Measurements from ENCODE around the gene MT1A. TPM values are rescaled to one million over a fixed set of nuclear protein-coding genes. Genes with fewer than 3 reads are reported as not detected.
A peak's percentile ranks its signal among the peaks of the same experiment; 100 is the strongest.

Gene MT1A
- total RNA-seq, 2 donors from 2014 or later: 30.0 TPM; not detected in 1

DNA sequence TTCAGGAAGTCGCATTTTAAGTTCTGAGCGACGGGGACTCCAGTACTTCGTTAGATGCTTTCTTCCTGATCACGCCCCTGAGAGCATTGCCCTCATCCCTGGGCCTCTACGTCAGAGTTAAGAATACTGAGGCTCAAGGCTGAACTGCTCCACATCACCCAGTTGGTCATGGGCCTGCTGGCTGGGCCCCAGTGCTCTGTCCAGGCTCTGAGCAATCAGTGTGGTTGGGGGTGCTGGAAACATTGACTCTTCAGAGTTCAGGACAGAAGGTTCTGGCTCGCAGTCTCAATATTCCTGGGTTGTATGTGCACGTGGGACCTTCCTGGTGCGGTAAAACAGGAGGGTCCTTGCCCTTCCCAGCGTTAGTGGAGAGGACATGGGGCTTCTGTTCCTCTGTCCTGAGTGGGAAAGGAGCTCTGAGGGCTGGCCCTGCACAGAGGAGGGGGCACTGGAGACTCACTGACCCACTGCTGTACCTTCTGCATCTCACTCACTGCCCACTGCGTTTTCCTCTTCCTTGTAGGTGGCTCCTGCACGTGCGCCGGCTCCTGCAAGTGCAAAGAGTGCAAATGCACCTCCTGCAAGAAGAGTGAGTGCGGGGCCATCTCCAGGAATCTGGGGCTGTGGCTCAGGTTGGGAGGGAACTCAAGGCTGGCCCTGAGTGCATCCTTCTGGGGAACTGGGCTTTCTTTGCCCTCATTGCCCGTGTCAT is 12.4 kb upstream of the MT1A start:
- no peaks in the 10 kb centered on the region for H3K9me3 ChIP-seq
- DNase-seq (ENCODE audit: low spot score): no peak

DNA sequence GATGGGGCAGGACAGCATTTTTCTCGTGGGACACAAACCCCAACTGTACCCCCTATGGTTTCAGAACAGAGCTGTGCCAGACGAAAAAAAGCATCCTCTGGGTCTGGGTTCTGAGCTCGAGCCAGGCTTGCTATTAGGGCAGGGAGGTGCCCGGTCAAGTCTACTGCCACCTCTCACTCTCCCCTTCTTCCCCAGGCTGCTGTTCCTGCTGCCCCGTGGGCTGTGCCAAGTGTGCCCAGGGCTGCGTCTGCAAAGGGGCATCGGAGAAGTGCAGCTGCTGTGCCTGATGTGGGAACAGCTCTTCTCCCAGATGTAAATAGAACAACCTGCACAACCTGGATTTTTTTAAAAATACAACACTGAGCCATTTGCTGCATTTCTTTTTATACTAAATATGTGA is 11.8 kb upstream of the MT1A start:
- peaks cover 0 to 36% of the 10 kb centered on the region in 2 donors for H3K4me1 ChIP-seq
- no peaks in the 10 kb centered on the region for H3K27me3 ChIP-seq
- no peak for DNase-seq (ENCODE audit: low spot score)
- H3K36me3 ChIP-seq: no peaks in the 10 kb centered on the region
- H3K9me3 ChIP-seq: no peaks in the 10 kb centered on the region
- peak overlapping the region; percentile 47 to 70 for H3K4me3 ChIP-seq
- H3K27ac ChIP-seq: peak overlapping the region; percentile 96
- TF ChIP-seq CTCF (IDR thresholded peaks at IDR 0.05): no peak

More for the DNA sequence above, 12.4 kb upstream of the MT1A start:
- Histone ChIP-seq H3K27me3 (no peaks in the 10 kb centered on the region), H3K4me3 (peak overlapping the region; percentile 47 to 70), H3K27ac (peak overlapping the region; percentile 96), H3K36me3 (no peaks in the 10 kb centered on the region), H3K4me1 (peaks cover 0 to 34% of the 10 kb centered on the region in 2 donors)
- no peak for TF ChIP-seq CTCF (IDR thresholded peaks at IDR 0.05)

DNA sequence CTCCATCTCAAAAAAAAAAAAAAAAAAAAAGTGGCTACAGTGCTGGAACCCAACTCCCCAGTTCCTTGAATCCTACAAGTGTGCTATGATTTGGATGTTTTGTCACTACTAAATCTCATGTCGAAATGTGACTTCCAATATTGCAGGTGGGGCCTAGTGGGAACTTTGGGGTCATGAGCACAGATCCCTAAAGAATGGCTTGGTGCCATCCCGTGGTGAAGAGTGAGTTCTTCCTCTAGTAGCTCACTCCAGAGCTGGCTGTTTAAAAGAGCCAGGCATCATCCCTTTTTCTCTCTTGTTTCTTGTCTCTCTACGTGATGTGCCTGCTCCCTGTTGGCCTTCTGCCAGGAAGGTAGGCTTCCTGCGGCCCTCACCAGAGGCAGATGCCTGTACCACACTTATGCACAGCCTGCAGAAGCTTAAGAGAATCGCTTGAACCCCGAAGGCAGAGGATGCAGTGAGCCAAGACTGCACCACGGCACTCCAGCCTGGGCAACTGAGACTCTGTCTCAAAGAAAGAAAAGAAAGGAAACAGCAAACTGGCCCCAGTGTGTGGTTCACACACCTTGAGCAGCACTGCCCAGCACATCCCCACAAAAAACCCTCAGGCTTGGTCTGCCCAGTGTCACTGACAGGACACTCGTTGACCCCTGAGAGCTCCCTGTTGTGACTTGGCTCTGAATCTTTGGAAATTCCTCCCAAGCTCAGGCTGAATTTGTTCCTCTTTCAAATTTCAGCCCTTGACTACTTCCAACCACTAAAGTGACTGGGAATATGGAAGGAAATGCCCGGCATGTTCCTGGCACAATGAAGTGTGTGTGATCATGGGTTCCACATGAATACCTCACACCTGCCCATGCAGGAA is 9.7 kb upstream of the MT1A start:
- peak overlapping the region; percentile 14 to 46 for H3K27ac ChIP-seq
- no peak overlapping the region for H3K4me3 ChIP-seq
- TF ChIP-seq CTCF (IDR thresholded peaks at IDR 0.05): no peak
- H3K36me3 ChIP-seq: no peaks in the 10 kb centered on the region
- no peak for DNase-seq (ENCODE audit: low spot score)
- no peaks in the 10 kb centered on the region for H3K9me3 ChIP-seq
- H3K27me3 ChIP-seq: no peaks in the 10 kb centered on the region
- H3K4me1 ChIP-seq: peaks cover 0 to 40% of the 10 kb centered on the region in 2 donors

- no peaks in the 10 kb centered on the region for H3K36me3 ChIP-seq
- H3K27me3 ChIP-seq: no peaks in the 10 kb centered on the region
- peaks cover 0 to 40% of the 10 kb centered on the region in 2 donors for H3K4me1 ChIP-seq
- peak overlapping the region; percentile 14 to 46 for H3K27ac ChIP-seq
- no peak overlapping the region for H3K4me3 ChIP-seq
- no peaks in the 10 kb centered on the region for H3K9me3 ChIP-seq
- TF ChIP-seq CTCF (IDR thresholded peaks at IDR 0.05): no peak
- DNase-seq (ENCODE audit: low spot score): no peak
Measured at GRCh38 chr16:56629531-56629930, 8.9 kb upstream of the MT1A start.

DNA sequence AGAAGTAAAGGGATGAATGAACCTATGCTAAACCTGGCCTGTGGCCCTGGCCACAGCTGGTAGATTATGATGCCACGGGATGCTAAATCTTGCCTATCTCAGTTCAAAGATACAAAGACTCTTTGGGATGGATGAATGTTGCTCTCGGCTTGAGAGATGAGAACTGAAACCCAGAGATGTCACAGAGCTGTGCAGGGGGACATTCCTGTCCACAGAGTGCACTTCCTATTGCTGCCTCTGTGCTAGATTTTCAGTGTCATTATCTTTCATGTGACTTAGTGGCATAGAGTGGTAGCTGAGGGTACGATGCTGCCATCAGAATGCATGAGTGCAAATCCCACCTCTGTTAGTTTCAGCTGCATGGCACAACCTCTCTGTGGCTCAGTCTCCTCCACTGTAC is 8.3 kb upstream of the MT1A start:
- Histone ChIP-seq H3K27me3 (no peaks in the 10 kb centered on the region), H3K4me3 (no peak overlapping the region), H3K4me1 (peaks cover 0 to 40% of the 10 kb centered on the region in 2 donors), H3K9me3 (no peaks in the 10 kb centered on the region), H3K27ac (no peak overlapping the region), H3K36me3 (no peaks in the 10 kb centered on the region)
- no peak for DNase-seq (ENCODE audit: low spot score)
- no peak for TF ChIP-seq CTCF (IDR thresholded peaks at IDR 0.05)

All from right atrium auricular region (tissue), 2 donors.